ENCODE data around the gene TSPO2.

GRCh38 chr6:41072836-41073202, 30.6 kb downstream of the TSPO2 start, which contains the start of gene NFYA:
- no peak for TF ChIP-seq E2F2 (CRISPR knock-in tag; IDR thresholded peaks at IDR 0.05; ENCODE audit: borderline replicate concordance)
- no peak for TF ChIP-seq JUND (CRISPR knock-in tag; IDR thresholded peaks at IDR 0.05)
- no peak for TF ChIP-seq GZF1 (CRISPR knock-in tag; IDR thresholded peaks at IDR 0.05)
- no peak for TF ChIP-seq CTCF (CRISPR knock-in tag; IDR thresholded peaks at IDR 0.05)
- TF ChIP-seq NKX3-1 (CRISPR knock-in tag; IDR thresholded peaks at IDR 0.05) = no peak
- TF ChIP-seq RNF219 (CRISPR knock-in tag; IDR thresholded peaks at IDR 0.05) = no peak
- TF ChIP-seq TARDBP (CRISPR knock-in tag; IDR thresholded peaks at IDR 0.05) = no peak; the same call in 1 of the 2 replicates
- no peak for TF ChIP-seq CENPX (CRISPR knock-in tag; IDR thresholded peaks at IDR 0.05)

Data from HepG2 (cell line).